Stimulated activated CD4-positive, alpha-beta T cell treated with anti-CD3 and anti-CD28 coated beads, TNF-alpha, amount 100 ng/mL, for 1 hour (primary cell): Measurements from ENCODE around the gene MYO5A.
"Not testable (repeated sequence)": the region's sequence is repeated elsewhere in the genome, so short reads cannot be mapped to it uniquely, and the experiment has no call there.

Source experiments
- DNase-seq, 3 donors: peaks; one replicate each; pipeline ENCODE4 v3.0.0-alpha.2; 2020; ENCODE audit warnings: low read depth in 3 of 3, low spot score in 1 of 3

The MYO5A gene

GRCh38 chr15:52466134-52466701 lies 62.5 kb downstream of the MYO5A start:
- no peak for DNase-seq

GRCh38 chr15:52464478-52464877 lies 64.2 kb downstream of the MYO5A start:
- DNase-seq = no peak

- no peak for DNase-seq
Measured at GRCh38 chr15:52464040-52464439, 64.6 kb downstream of the MYO5A start.

GRCh38 chr15:52463638-52464037 lies 65.0 kb downstream of the MYO5A start:
- no peak for DNase-seq

- DNase-seq = no peak
Measured at GRCh38 chr15:52462806-52463360, 65.8 kb downstream of the MYO5A start.

- not testable (repeated sequence) for DNase-seq
Measured at GRCh38 chr15:52459701-52460100, 69.0 kb downstream of the MYO5A start.

GRCh38 chr15:52459265-52459664 lies 69.4 kb downstream of the MYO5A start:
- not testable (repeated sequence) for DNase-seq

- DNase-seq = no peak
Measured at GRCh38 chr15:52448011-52448890, 80.4 kb downstream of the MYO5A start.

- no peak for DNase-seq
Measured at GRCh38 chr15:52445954-52446353, 82.7 kb downstream of the MYO5A start.

- no peak for DNase-seq
Measured at GRCh38 chr15:52445553-52445952, 83.1 kb downstream of the MYO5A start.

GRCh38 chr15:52443205-52443604 lies 85.5 kb downstream of the MYO5A start:
- not testable (repeated sequence) for DNase-seq

- no peak for DNase-seq
Measured at GRCh38 chr15:52441841-52442240, 86.8 kb downstream of the MYO5A start.

- no peak for DNase-seq
Measured at GRCh38 chr15:52440946-52441345, 87.7 kb downstream of the MYO5A start.

- no peak for DNase-seq
Measured at GRCh38 chr15:52440414-52440813, 88.3 kb downstream of the MYO5A start.

GRCh38 chr15:52439470-52439869 lies 89.2 kb downstream of the MYO5A start:
- DNase-seq = no peak

GRCh38 chr15:52439042-52439441 lies 89.6 kb downstream of the MYO5A start:
- DNase-seq = not testable (repeated sequence)

GRCh38 chr15:52438047-52438446 lies 90.6 kb downstream of the MYO5A start:
- no peak for DNase-seq

GRCh38 chr15:52437646-52438045 lies 91.0 kb downstream of the MYO5A start:
- DNase-seq = no peak

GRCh38 chr15:52436981-52437380 lies 91.7 kb downstream of the MYO5A start:
- DNase-seq = no peak

- DNase-seq = no peak
Measured at GRCh38 chr15:52434885-52435284, 93.8 kb downstream of the MYO5A start.

- DNase-seq = no peak
Measured at GRCh38 chr15:52428297-52428696, 100.4 kb downstream of the MYO5A start.

- DNase-seq = no peak
Measured at GRCh38 chr15:52427804-52428203, 100.9 kb downstream of the MYO5A start.
